NCI-H1930 (cell line): ENCODE data around the gene DICER1.
"Not testable (repeated sequence)": the region's sequence is repeated elsewhere in the genome, so short reads cannot be mapped to it uniquely, and the experiment has no call there.

ENCODE experiments used
- DNase-seq, 2 experiments: peaks; one replicate each; lab custom pipeline; 2025; lab: John Stamatoyannopoulos, UW

DICER1 gene

GRCh38 chr14:95157327-95158189, at the start of gene DICER1:
Gene DICER1, minus strand, starts transcription at chr14:95157529. Its CDS starts 24,071 bp downstream, at chr14:95133458.
- peak; percentile 82 to 92 for DNase-seq

GRCh38 chr14:95206534-95206933, 49.2 kb upstream of the DICER1 start:
- no peak for DNase-seq

GRCh38 chr14:95204705-95205104, 47.4 kb upstream of the DICER1 start:
- DNase-seq: no peak

- not testable (repeated sequence) for DNase-seq
These were observed 44.4 kb upstream of the DICER1 start for GRCh38 chr14:95201745-95202144.

- no peak for DNase-seq
These were observed 43.1 kb upstream of the DICER1 start for GRCh38 chr14:95200404-95200803.

- no peak for DNase-seq
These were observed 42.1 kb upstream of the DICER1 start for GRCh38 chr14:95199298-95199983.

- DNase-seq: no peak
These were observed 41.0 kb upstream of the DICER1 start for GRCh38 chr14:95198320-95198719.

- DNase-seq: no peak
These were observed 40.2 kb upstream of the DICER1 start for GRCh38 chr14:95197551-95197950.

- no peak for DNase-seq
These were observed 39.7 kb upstream of the DICER1 start for GRCh38 chr14:95196826-95197545.

GRCh38 chr14:95196268-95196667, 38.9 kb upstream of the DICER1 start:
- peak in 1 of 2 experiments; percentile 1 for DNase-seq

GRCh38 chr14:95195031-95195430, 37.7 kb upstream of the DICER1 start:
- DNase-seq: no peak

GRCh38 chr14:95193081-95193480, 35.8 kb upstream of the DICER1 start:
- no peak for DNase-seq

- no peak for DNase-seq
These were observed 35.0 kb upstream of the DICER1 start for GRCh38 chr14:95192311-95192710.

- DNase-seq: no peak
These were observed 34.3 kb upstream of the DICER1 start for GRCh38 chr14:95191445-95192199.

GRCh38 chr14:95190857-95191256, 33.5 kb upstream of the DICER1 start:
- no peak for DNase-seq

- DNase-seq: no peak
These were observed 33.1 kb upstream of the DICER1 start for GRCh38 chr14:95190346-95190840.

GRCh38 chr14:95189367-95190132, 32.2 kb upstream of the DICER1 start:
- DNase-seq: no peak

GRCh38 chr14:95188380-95188779, 31.1 kb upstream of the DICER1 start:
- no peak for DNase-seq

- DNase-seq: no peak
These were observed 28.6 kb upstream of the DICER1 start for GRCh38 chr14:95185767-95186392.

GRCh38 chr14:95185033-95185766, 27.9 kb upstream of the DICER1 start:
- no peak for DNase-seq
